ENCODE data around the gene SHISAL2A.

DNA sequence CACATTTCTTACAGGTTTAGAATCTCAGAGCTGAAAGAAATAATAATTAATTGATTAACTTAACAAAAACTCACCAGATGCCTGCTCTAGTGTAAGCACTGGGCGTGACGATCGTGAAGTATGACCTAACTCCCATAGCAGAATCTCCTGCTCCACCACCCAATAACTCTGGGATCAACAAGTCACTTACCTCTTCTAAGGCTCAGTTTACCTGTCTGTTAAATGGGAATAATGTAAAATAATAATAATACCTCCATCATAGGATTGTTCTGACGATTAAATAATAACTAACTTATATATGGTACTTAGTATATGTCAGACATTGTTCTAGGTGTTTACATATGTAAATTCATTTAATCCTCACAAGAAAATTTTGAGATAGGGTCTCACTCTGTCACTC, 40.5 kb downstream of the SHISAL2A start:
- TF ChIP-seq MAFK (IDR thresholded peaks at IDR 0.05; ENCODE audit: low read depth, low read length): no peak
- TF ChIP-seq CEBPB (IDR thresholded peaks at IDR 0.05; ENCODE audit: low read depth, low read length): no peak
- no peak for TF ChIP-seq CTCF (conservative IDR thresholded peaks at IDR 0.05; ENCODE audit: low read depth, low read length)
- no peak for TF ChIP-seq RFX5 (IDR thresholded peaks at IDR 0.05; ENCODE audit: low read depth, low read length)
- TF ChIP-seq USF2 (IDR thresholded peaks at IDR 0.05; ENCODE audit: low read depth, low read length): no peak
- TF ChIP-seq RAD21 (IDR thresholded peaks at IDR 0.05; ENCODE audit: low read length): no peak
- TF ChIP-seq POLR2A (IDR thresholded peaks at IDR 0.05; ENCODE audit: low read depth, low read length): no peak
- TF ChIP-seq NFE2L2 (IDR thresholded peaks at IDR 0.05; ENCODE audit: low read depth, low read length): no peak
